Measurements from ENCODE around the gene PRODH2.

- TF ChIP-seq EZH2 (IDR thresholded peaks at IDR 0.05): no peak
- TF ChIP-seq FOXP2 (optimal IDR thresholded peaks at IDR 0.05; ENCODE audit: control extremely low read depth, extremely low read length, insufficient read depth): no peak
These were observed 54.7 kb downstream of the PRODH2 start, which contains the start of gene PROSER3 for GRCh38 chr19:35757749-35758608.
